GF-D8 (cell line): ENCODE measurements around the gene ANKRD55.
"Not testable (repeated sequence)": the region's sequence is repeated elsewhere in the genome, so short reads cannot be mapped to it uniquely, and the experiment has no call there.

Experiments
- DNase-seq: peaks from one replicate; lab custom pipeline; 2025; lab: John Stamatoyannopoulos, UW

ANKRD55 gene

GRCh38 chr5:56253126-56253525 is 20.0 kb upstream of the ANKRD55 start:
- no peak for DNase-seq

GRCh38 chr5:56251918-56252553 is 18.9 kb upstream of the ANKRD55 start:
- no peak for DNase-seq

GRCh38 chr5:56251440-56251839 is 18.3 kb upstream of the ANKRD55 start:
- no peak for DNase-seq

- no peak for DNase-seq
Observed at GRCh38 chr5:56250011-56250410, 16.9 kb upstream of the ANKRD55 start.

GRCh38 chr5:56249085-56249484 is 16.0 kb upstream of the ANKRD55 start:
- DNase-seq: not testable (repeated sequence)

GRCh38 chr5:56247592-56247991 is 14.5 kb upstream of the ANKRD55 start:
- DNase-seq: no peak

GRCh38 chr5:56246769-56247168 is 13.6 kb upstream of the ANKRD55 start:
- DNase-seq: no peak

GRCh38 chr5:56245481-56245880 is 12.4 kb upstream of the ANKRD55 start:
- DNase-seq: no peak

- DNase-seq: no peak
Observed at GRCh38 chr5:56244627-56245026, 11.5 kb upstream of the ANKRD55 start.

- DNase-seq: not testable (repeated sequence)
Observed at GRCh38 chr5:56242271-56242670, 9.1 kb upstream of the ANKRD55 start.

GRCh38 chr5:56232538-56232937 is 592 bp downstream of the ANKRD55 start:
- DNase-seq: no peak

GRCh38 chr5:56230576-56230975 is 2.6 kb downstream of the ANKRD55 start:
- DNase-seq: no peak

- no peak for DNase-seq
Observed at GRCh38 chr5:56229111-56229510, 4.0 kb downstream of the ANKRD55 start.

- no peak for DNase-seq
Observed at GRCh38 chr5:56228631-56229030, 4.5 kb downstream of the ANKRD55 start.

- DNase-seq: no peak
Observed at GRCh38 chr5:56227691-56228090, 5.4 kb downstream of the ANKRD55 start.

- DNase-seq: not testable (repeated sequence)
Observed at GRCh38 chr5:56223298-56223697, 9.8 kb downstream of the ANKRD55 start.

- not testable (repeated sequence) for DNase-seq
Observed at GRCh38 chr5:56221601-56222000, 11.5 kb downstream of the ANKRD55 start.

- DNase-seq: no peak
Observed at GRCh38 chr5:56215019-56215830, 17.9 kb downstream of the ANKRD55 start.

GRCh38 chr5:56213886-56214535 is 19.1 kb downstream of the ANKRD55 start:
- not testable (repeated sequence) for DNase-seq

- no peak for DNase-seq
Observed at GRCh38 chr5:56212130-56212879, 20.8 kb downstream of the ANKRD55 start.

GRCh38 chr5:56211298-56211865 is 21.7 kb downstream of the ANKRD55 start:
- DNase-seq: no peak

- no peak for DNase-seq
Observed at GRCh38 chr5:56208681-56209080, 24.4 kb downstream of the ANKRD55 start.
